HEK293T (cell line): Measurements from ENCODE around the gene LRRC2.

ENCODE experiments used
- BHLHE40 ChIP-seq: fragments of 450-650 bp; IDR thresholded peaks from 2 replicates; pipeline ENCODE4 v1.6.1; 2016; ENCODE audit warnings: mild to moderate bottlenecking, moderate library complexity, borderline replicate concordance
- ELF4 ChIP-seq: fragments of 450-650 bp; IDR thresholded peaks from 2 replicates; pipeline ENCODE4 v1.6.1; 2017; ENCODE audit warnings: antibody characterized with exemption
- FOXA1 ChIP-seq: fragments of 450-650 bp; IDR thresholded peaks from 2 replicates; pipeline ENCODE4 v1.6.1; 2016; ENCODE audit warnings: mild to moderate bottlenecking
- FOXK2 ChIP-seq: fragments of 450-650 bp; IDR thresholded peaks from 2 replicates; pipeline ENCODE4 v1.6.1; 2016; ENCODE audit warnings: mild to moderate bottlenecking
- HDGF ChIP-seq: fragments of 450-650 bp; IDR thresholded peaks from 2 replicates; pipeline ENCODE4 v1.6.1; 2017; ENCODE audit warnings: antibody characterized with exemption, borderline replicate concordance
- L3MBTL2 ChIP-seq: fragments of 450-650 bp; conservative IDR thresholded peaks from 2 replicates; pipeline ENCODE4 v1.6.1; 2016; ENCODE audit warnings: mild to moderate bottlenecking
- LEF1 ChIP-seq: fragments of 450-650 bp; IDR thresholded peaks from 2 replicates; pipeline ENCODE4 v1.6.1; 2017; ENCODE audit warnings: mild to moderate bottlenecking, borderline replicate concordance
- NFRKB ChIP-seq: fragments of 450-650 bp; IDR thresholded peaks from 2 replicates; pipeline ENCODE4 v1.6.1; 2016; ENCODE audit warnings: mild to moderate bottlenecking, moderate library complexity
- PKNOX1 ChIP-seq: fragments of 450-650 bp; IDR thresholded peaks from 2 replicates; pipeline ENCODE4 v1.6.1; 2016
- SP1 ChIP-seq: fragments of 450-650 bp; IDR thresholded peaks from 2 replicates; pipeline ENCODE4 v1.6.1; 2017
- TARDBP ChIP-seq: fragments of 450-650 bp; IDR thresholded peaks from 2 replicates; pipeline ENCODE4 v1.6.1; 2016

GRCh38 chr3:46483825-46484224 is 82.3 kb downstream of the LRRC2 start:
- no peak for TF ChIP-seq L3MBTL2
- no peak for TF ChIP-seq NFRKB
- no peak for TF ChIP-seq ELF4
- no peak for TF ChIP-seq FOXA1
- no peak for TF ChIP-seq HDGF
- TF ChIP-seq SP1: no peak
- TF ChIP-seq BHLHE40: no peak
- TF ChIP-seq TARDBP: no peak
- no peak for TF ChIP-seq FOXK2
- TF ChIP-seq LEF1: no peak
- no peak for TF ChIP-seq PKNOX1
